Ureter (tissue), 1 donor: ENCODE data around the gene BTBD18. TPM values are rescaled to one million over a fixed set of nuclear protein-coding genes. Genes with fewer than 3 reads are reported as not detected.
A peak's percentile ranks its signal among the peaks of the same experiment; 100 is the strongest.

Experiments used
- DNase-seq: peaks from one replicate; pipeline ENCODE4 v3.0.0-alpha.2; 2020; ENCODE audit warnings: low spot score
- total RNA-seq: library from RNA; stranded (reverse); gene quantifications from one replicate; pipeline ENCODE4 v1.2.4, GENCODE V29; 2023
- donor health status: DM: yes; HTN: yes; CAD: no.

BTBD18 gene
- total RNA-seq, 1 donor from 2014 or later, result not detected

GRCh38 chr11:57776031-57776521 lies 24.5 kb upstream of the BTBD18 start:
- DNase-seq, result no peak

DNA sequence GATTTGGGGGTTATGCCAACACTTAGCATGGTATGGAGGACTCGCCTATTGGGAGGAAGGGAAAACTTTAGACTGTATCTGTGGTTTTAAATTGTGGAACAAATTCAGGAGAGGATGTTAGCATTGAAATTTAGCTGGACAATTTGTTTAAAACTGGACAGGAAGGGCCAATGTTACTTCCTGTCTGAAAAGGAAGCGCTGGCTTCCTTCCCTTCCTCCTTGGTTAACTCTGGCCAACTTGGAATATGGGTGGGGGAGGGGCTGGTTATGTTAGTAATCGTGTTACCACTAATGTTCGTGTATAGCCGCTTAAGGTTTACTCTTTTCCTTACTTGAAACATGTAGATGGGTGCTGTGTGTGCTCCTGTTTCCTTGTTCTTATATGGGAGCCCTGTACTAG lies 23.9 kb upstream of the BTBD18 start:
- DNase-seq, result no peak

DNA sequence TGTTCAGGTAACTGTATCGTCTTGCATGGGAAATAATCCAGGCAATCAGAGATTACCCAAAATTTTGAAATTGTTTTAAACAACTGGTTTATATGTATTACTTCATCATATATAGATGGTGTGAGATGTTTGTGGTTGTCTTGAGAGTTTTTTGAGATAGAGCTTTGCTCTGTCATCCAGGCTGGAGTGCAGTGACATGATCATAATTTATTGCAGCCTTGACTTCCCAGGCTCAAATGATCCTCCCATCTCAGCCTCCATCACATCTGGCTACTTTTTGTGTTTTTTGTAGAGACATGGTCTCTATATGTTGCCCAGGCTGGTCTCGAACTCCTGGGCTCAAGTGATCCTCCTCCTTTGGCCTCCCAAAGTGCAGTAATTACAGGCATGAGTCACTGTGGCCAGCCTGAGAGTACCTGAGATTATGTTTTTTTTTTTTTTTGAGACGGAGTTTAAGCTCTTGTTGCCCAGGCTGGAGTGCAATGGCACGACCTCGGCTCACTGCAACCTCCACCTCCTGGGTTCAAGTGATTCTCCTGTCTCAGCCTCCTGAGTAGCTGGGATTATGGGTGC lies 21.5 kb upstream of the BTBD18 start:
- DNase-seq, result no peak

- no peak for DNase-seq
Observed at GRCh38 chr11:57772562-57772961, 20.9 kb upstream of the BTBD18 start.

DNA sequence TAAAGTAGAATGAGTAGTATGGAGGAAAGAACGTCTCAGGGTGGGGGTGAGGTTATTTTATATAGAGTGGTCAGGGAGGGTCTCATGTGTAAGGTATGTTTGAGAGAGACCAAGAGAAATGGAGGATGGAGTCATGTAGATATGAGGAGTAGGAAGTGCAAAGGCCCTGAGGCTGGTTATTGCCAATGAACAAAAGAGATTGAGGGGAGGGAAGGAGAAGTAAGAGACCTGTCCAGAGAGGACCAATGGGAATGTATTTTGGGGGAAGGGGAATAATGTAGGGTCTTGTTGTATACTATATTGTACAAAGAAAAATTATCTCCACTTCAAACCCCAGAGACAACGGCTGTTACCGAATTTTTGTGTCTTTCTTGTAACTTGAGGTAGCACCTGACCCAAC lies 19.7 kb upstream of the BTBD18 start:
- DNase-seq, result no peak

- no peak for DNase-seq
Observed at GRCh38 chr11:57770793-57771192, 19.2 kb upstream of the BTBD18 start.

DNA sequence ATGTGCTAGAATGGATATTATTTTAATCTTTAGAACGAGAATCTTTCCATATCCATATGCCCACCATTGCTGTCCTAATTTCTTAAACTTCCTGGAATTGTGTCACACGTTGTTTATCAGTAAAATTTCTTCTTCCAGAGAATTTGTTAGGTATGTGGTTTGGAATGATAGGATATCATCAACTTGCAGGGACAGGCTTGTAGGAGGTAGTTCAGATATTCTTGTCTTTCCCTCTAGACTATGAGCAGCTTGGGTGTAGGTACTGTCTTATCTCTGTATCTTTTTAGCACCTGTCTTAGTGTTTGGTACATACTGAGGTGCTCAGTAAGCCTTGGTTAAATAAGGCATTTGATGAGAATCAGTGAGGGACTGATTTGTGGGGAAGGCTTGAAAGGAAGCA lies 13.4 kb upstream of the BTBD18 start:
- DNase-seq, result no peak

DNA sequence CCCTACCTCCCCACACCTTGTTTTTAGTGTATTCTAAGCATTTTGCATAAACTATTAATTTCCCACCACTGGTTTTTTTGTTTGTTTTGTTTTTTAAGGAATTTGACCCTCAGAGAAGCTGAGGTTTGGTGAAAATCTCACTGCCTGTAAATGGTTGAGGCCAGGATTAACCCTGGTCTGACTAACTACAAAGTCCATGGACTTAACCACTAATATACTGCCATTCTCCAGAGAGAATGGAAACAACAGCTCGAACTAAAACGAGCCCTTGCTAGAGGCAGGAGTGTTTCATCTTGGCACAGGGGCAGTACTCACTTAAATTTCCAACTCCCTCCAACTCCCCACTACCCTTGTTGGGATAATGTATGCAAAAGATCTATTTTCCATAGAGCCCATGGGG lies 12.9 kb upstream of the BTBD18 start:
- no peak for DNase-seq

DNA sequence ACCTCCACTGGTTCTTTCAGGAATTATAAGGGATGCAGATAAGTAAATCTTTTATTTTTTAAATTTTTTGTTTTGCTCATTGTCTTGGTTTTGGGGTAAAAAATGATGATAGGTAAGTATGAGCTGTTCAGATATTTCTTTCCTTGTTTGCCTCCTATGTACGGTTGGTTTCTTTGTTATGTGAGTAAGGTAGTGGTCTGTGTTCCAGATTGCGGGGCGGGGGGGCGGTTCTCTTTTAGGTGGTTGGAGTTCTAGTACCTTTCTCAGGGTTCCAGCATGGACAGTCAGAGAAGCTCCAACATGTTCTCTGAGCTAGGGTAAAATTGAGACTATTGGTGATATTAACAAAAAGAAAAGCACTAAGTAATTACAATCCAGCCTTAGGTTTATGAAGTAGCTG lies 12.4 kb upstream of the BTBD18 start:
- no peak for DNase-seq

GRCh38 chr11:57763568-57763967 lies 11.9 kb upstream of the BTBD18 start:
- no peak for DNase-seq

GRCh38 chr11:57762235-57762861 lies 10.7 kb upstream of the BTBD18 start:
- DNase-seq, result no peak

- peak; percentile 93 for DNase-seq
Observed at GRCh38 chr11:57761301-57762234, 9.9 kb upstream of the BTBD18 start, which contains the start of gene CTNND1. Gene CTNND1 (plus strand): TSS chr11:57761802. CDS start chr11:57791479, 29,677 bp downstream.

- no peak for DNase-seq
Observed at GRCh38 chr11:57758174-57758573, 6.6 kb upstream of the BTBD18 start.

GRCh38 chr11:57752954-57753353 lies 1.3 kb upstream of the BTBD18 start:
- DNase-seq, result no peak

GRCh38 chr11:57751176-57751575 lies 443 bp downstream of the BTBD18 start:
- DNase-seq, result no peak

DNA sequence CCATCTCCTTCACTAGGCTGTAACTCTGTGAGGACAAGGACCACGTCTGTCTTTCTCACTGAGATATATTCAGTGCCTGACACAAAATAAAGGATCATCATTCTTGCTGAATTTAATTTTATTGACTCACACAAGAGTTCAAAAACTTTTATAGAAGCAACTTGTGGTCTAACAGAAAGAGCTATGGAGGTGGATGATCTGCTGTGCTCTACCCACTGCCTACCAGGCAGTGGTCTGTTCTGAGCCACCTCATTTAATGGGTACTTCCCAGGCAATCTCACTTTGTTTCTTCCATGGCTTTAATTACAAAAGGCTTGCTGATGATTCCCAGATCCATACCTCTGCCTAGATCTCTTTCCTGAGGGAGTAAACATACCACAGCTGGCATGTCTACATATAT lies 4.7 kb downstream of the BTBD18 start:
- no peak for DNase-seq

GRCh38 chr11:57745206-57745605 lies 6.4 kb downstream of the BTBD18 start:
- no peak for DNase-seq

GRCh38 chr11:57744357-57744756 lies 7.3 kb downstream of the BTBD18 start:
- no peak for DNase-seq

GRCh38 chr11:57742087-57742452 lies 9.5 kb downstream of the BTBD18 start:
- DNase-seq, result no peak

GRCh38 chr11:57741132-57742086 lies 10.2 kb downstream of the BTBD18 start, which contains the start of gene SELENOH:
Gene SELENOH (plus strand): TSS chr11:57741491. CDS start chr11:57741596, 105 bp downstream.
- DNase-seq, result peak; percentile 97

DNA sequence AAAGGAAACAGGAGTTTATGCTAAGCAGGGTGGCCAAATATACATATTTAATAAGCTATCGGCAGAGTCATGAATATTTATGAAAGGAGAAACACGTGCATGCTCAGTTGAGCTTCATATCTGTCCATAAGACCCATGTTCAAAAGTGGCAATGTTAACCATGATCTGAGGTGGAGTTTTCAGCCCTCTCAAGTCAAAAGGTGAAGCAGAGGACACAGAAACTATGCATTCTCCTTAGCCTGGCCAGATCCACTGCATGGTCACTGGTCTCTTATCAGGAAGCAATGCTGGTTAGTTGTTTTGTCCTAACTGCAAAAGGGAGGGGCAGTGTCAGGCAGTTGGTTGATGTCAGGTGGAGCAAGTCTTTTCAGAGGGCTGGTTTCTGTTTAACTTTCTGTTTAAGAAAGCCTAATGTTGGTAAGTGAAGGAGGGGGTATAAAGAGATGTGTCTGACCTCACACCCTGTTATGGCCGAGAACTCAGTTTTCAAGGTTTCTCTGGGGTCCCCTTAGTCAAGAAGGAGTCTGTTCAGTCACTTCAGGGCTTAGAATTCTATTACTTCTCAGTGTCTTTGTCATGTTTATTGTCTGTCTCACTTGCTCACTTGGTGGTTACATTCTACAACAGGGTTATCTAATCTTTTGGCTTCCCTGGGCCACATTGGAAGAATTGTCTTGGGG lies 15.9 kb downstream of the BTBD18 start:
- no peak for DNase-seq
